ENCODE measurements around the gene NRG2.

Gene NRG2

DNA sequence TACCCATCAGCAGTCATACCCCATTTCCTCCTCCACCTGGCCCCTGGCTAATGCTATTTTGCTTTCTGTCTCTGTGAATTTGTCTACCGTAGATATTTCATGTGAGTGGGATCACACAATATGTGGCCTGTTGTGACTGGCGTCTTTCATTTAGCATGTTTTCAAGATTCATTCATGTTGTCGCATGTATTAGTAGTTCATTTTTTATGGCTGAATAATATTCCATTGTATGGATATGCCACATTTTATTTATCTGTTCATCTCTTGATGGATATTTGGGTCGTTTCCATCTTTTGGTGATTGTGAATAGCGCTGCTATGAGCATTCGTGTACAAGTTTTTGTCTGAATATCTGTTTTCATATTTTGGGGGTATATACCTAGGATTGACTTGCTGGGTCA, 213.6 kb downstream of the NRG2 start:
- DNase-seq: no peak

DNA sequence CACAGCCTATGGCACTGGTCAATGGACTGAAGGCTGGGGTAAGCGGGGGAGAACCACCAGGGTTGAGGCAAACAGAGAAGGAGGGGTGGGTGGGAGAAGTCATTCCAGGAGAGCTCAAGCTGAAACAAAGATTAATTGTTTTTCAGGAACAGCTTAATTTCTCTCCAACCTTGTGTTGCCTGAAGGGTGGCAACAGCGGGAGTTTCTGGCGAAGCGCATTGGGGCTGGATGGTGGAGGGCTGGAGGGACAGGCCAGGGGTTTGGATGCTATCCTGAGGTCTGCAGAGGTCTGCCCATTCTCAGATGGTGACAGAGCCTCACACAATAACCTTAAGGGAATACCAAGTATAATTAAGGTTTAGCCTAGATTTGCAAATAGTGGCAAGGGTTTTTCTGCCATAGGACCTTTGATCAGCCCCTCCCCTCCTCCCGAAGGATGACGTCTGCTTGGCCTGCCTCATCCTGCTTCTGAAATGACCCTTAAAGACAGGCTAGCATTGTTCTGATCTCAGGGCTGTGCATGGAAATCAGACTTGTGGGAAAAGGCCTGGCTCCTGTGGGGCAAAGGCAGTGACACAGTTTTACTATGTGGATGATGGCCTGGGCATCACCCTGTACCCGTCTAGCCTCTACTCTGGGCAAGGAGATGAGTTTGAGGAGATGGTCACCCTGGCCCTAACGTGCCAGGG, 214.7 kb downstream of the NRG2 start:
- no peak for DNase-seq

DNA sequence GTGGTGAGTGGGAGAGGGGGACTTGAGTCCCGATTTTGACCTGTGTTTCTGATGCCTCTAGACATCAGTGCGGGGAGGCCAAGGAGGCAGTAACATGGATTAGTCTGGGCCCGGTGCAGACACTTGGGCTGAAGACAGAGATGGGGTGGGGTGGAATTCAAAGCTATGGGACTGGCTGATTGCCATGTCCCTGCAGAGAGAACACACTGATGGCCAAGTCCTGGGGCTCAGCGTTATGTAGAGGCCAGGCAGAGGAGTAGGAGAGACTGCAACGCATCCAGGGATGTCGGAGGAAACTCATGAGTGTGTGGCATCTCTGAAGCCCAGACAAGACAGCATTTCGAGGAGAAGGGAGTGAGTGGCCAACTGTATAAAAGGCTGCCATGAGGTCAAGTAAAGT, 217.4 kb downstream of the NRG2 start:
- no peak for DNase-seq

DNA sequence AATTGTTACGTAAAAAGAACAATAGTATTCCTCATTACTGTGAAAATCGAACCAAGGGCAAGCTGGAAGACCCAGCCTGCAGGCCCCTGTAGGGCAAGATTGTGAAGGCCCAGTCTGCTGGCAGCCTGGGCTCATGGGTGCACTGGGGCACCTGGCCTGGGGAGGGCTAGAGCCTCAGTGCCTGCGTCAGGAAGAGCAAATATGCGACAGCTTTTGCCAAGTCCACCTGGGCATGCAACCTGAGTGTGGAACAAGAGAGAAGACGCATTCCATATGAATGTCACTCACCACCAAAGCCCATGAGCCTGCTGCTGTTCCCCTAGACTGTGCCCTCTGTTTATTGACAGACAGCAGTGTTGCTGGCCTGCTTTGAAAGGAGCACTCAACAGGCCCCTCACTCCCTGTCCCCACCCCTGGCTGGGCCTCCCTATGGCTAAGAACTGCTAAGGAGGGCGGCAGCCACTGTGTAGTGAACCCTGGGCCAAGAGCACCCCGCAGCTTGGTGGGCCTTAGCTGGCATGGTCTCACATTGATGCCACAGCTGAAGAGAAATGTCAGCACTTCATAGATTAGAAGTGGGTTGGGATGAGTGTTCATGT, 219.2 kb downstream of the NRG2 start:
- no peak for DNase-seq

DNA sequence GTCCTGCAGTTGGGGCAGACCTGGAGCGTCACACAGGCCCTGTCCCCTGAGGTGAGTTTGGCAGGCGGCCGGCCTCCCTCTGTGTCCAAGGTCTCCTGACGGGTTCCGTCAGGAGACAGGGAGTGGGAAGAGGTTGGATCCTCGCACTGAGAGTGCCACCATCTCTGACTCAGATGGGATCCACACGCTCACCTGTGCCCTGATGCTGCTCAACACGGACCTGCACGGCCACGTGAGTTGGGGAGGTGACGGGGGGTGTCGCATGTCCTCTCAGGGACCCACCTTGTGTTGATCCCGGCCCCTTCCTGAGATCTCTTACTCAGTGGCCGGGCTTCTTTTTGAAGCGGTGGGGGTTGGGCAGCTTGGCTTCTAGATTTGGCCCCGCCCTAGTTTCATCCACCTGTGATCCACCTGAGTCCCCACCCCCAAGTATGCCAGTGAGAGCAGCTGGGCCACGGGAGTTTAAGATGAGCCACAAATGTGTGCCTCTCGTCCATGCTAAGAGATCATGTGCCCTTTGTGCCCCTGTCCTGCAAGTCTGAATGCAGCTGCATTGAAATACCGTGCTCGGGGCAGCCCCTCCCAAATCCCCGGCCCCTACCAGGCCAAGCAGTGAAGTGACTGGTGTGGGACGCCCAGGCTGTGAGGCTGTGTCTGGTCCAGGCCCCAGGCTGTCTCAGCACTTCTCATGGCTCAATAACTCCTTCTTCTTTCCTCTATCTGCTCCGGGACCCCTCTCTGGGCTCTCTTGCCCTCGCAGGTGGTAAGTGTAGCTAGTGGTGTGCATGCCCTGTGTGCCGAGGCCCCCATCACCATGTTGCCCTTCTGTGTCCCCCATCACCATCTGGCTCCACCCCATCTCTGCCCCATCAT, 220.3 kb downstream of the NRG2 start:
- DNase-seq: no peak

DNA sequence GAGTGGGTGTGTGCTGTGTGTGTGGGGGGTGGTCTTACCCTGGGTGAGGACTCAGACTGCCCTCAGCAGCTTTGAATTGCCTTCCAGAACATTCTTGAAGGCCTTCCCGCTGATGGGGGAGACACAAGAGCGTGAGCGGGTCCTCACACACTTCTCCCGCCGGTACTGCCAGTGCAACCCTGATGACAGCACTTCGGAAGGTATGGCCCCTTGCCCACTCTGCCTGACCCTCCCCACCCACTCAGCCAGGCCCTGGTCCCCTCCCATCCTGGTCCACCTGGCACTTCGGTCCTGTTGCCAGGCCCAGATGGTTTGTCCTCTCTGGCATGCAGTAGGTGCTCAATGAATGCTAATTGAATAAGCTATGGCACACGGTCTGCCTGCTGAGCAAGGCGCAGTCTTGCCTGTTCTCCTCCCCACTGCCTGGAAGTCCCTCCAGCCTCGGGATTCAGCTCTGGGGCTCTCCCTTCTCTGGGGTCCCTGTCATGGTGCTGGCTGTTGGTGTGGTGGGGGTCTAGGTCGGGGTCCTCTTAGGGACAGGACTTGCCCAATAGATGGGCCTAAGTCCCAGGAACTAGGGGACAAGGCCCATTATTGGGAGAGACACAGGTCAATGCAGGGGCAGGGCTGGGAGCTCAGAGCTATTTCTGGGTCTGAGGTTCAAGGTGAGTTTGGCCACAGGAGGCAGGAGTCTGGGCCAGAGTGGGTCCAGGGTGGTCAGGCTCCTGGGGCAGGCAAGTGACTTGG, 221.1 kb downstream of the NRG2 start:
- DNase-seq: no peak

DNA sequence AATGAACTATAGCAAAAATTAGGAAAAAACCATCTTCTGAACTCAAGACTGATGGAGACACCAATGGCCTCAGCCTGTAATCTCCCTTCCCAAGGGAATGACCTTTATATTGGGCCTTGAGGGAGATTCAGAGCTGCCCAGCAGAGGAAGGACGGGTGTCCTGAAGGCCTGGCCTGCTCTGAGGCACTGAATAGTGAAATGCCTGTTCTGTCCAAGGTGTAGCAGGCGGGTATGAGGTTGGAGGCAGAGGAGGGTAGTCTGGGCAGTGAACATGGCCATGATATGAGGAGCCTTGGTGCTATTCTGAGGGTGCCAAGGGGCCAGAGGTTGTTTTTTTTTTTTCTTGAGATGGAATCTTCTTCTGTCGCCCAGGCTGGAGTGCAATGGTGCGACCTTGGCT, 222.5 kb downstream of the NRG2 start:
- DNase-seq: no peak

DNA sequence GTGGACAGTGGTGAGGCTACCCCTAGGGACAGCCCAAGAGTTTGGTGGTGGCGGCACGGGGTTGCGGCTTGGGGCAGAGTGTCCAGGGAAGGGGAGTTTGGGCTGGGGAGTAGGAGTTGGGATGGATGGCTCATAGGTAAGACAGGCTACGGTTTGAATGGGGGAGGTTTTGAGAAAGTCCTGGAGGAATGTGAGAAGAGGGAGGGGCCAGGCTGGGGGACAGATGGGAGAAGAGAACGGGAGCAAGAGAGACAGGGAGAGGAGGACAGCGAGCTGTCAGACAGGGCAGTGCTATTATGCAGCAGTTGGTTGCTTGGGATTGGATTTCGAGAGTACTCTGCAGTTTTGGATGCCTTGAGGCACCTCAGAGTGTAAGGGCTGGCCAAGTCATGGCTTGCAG, 223.0 kb downstream of the NRG2 start:
- DNase-seq: no peak

DNA sequence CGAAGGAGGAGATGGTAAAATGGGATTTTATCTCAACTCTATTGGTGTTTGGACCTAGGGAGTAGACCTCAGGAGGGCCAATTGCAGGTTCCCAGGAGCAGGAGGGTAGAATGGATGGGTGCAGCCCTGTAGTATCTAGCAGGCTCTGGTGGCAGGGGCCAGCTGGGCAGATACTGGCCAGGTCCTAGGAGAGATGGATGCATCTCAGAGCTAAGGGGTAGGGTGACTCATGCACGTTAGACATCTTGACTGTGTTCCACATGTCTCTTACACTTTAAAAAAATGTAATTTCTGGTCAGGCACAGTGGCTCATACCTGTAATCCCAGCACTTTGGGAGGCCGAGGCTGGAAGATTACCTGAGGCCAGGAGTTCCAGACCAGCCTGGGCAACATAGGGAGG, 225.1 kb downstream of the NRG2 start:
- DNase-seq: no peak

DNA sequence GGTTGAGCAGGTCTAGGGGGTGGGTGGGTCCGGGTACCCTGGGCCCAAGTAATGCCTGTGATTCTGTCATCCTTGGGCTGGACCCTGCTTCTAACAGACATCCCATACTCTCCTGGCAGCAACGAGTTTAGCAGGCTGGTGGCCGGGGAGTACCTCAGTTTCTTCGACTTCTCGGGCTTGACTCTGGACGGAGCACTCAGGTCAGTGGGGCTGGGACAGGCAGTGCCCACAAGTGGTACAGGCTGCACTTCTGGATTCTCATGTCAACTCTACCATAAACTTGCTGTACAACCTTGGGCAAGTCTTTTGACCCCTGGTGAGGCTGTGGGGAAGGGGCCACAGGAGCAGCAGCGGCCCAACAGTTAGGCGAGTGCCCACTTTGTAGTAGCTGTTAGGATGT, 225.7 kb downstream of the NRG2 start:
- no peak for DNase-seq

DNA sequence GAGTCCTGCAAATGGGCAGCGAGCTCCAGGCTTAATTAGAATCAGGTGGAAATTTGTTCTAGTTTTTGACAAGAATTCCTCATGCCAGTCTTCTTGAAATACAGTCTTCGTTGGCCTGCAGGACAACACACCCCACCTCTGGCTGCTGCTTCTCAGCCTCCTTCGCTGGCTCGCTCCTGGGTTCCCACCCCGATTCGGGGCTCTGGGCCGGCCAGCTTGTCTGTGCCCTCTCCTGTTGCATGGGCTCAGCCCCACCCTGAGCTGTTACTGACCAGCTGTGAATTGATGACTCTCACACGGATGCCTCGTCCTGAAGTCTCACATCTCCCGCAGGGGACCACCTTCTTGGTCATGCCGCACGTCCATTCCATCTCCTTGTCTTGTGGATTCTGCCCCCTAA, 226.5 kb downstream of the NRG2 start:
- no peak for DNase-seq

DNA sequence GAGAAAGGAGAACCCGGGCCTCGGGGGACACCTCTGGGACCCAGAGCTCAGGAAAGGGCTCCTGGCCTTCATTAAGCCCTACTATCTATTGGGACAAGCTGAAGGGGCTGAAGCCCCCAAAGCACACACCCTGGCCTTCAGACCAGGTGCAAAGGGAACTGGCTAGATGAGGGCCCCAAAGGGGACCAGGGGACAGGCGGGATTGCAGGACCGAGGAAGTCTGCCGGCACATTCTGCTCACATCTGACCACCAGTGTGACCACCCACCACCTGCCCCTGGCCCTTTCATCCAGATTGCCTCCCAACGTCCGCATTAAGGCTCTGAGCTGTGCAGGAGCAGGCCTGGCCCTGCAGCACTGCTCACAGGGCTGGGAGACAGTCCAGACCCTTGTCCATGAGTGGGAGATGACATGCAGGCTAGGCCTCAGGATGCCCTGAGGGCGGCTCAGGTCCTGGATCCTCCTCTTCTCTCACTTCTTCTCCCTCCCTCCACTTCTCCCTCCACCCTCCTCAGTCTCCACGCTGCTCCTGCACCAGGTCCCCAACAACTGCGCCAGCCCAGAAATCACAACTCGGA, 228.3 kb downstream of the NRG2 start:
- DNase-seq: no peak

DNA sequence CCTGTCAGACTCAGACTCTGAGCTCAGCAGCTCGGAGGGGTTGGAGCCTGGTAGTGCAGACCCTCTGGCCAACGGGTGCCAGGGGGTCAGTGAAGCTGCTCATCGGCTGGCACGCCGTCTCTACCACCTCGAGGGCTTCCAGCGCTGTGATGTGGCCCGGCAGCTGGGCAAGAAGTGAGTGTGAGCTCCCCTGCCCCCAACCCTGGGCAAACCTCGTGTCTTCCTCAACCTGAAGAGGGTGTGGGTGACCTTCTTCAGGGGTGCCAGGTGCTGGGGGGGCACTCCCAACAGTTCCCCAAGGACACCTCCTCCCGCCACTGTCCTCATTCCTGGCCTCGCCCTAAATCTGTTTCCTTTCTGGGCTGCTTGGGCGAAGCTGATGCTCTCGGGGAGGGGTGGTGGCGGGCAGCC, 228.9 kb downstream of the NRG2 start:
- no peak for DNase-seq

DNA sequence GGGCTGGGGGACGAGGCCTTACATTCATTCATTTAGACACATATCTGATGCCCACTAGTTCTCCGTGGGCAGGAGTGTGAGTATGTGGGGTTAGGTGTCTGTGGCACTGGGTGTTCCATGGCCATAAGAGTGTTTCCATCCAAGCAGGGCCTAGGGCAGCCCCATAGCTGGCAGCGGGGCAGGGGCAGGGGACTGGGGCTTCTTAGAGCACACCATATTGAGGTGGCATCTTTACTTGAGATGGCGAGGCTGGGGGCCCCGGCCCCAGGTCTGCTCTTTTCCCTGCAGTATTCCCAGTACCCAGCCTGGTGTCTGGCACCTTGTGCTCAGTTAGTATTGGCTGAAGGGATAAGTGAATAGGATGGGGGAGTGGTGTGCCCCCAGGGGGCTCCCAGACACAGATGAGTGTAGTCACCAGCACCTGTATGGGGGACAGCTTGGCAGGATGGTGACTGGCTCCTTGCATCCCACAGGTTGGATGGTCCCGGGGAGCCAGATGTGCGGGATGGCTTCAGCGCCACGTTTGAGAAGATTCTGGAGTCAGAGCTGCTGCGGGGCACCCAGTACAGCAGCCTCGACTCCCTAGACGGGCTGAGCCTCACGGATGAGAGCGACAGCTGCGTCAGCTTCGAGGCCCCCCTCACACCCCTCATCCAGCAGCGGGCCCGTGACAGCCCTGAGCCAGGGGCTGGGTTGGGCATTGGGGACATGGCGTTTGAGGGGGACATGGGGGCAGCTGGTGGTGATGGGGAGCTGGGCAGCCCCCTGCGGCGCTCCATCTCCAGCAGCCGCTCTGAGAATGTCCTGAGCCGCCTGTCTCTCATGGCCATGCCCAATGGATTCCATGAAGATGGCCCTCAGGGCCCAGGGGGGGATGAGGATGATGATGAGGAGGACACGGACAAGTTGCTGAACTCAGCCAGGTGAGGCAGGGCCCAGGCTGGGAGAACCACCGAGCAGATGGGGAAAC, 230.0 kb downstream of the NRG2 start:
- DNase-seq: no peak

DNA sequence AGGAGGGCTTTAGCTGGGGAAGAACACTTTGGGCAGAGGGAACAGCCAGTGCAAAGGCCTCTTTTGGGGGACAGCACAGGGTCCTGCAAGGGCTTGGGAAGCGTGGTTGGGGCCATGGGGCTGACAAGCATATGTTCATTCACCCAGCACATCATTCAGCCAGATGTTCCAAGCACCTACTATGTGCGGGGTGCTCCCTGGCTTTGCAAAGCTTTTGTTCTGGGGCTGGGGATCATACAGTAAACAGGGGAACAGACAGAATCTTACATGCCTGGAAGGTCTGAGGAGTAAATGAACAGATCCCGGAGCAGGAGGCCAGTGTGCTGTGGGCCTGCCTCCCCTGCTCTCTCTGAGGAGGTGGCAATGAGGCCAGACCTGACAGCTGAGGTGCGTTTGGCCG, 230.8 kb downstream of the NRG2 start:
- no peak for DNase-seq

DNA sequence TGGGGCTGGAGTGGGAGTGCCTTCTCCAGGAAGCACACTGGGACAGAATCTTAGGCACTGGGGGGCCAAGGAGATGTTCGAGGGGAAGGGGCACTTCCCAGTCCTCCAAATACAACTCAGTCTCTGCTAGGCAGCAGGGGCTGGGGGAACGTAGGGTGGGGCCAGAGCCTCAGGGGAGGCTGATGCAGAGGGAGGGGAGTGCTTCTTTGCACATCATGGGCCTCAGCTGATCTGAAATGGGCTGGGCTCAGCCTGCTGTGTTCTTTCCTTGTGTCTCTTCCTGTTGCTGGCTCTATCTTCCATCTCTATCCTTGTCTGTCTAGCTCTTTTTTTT, 231.9 kb downstream of the NRG2 start:
- DNase-seq: no peak

DNA sequence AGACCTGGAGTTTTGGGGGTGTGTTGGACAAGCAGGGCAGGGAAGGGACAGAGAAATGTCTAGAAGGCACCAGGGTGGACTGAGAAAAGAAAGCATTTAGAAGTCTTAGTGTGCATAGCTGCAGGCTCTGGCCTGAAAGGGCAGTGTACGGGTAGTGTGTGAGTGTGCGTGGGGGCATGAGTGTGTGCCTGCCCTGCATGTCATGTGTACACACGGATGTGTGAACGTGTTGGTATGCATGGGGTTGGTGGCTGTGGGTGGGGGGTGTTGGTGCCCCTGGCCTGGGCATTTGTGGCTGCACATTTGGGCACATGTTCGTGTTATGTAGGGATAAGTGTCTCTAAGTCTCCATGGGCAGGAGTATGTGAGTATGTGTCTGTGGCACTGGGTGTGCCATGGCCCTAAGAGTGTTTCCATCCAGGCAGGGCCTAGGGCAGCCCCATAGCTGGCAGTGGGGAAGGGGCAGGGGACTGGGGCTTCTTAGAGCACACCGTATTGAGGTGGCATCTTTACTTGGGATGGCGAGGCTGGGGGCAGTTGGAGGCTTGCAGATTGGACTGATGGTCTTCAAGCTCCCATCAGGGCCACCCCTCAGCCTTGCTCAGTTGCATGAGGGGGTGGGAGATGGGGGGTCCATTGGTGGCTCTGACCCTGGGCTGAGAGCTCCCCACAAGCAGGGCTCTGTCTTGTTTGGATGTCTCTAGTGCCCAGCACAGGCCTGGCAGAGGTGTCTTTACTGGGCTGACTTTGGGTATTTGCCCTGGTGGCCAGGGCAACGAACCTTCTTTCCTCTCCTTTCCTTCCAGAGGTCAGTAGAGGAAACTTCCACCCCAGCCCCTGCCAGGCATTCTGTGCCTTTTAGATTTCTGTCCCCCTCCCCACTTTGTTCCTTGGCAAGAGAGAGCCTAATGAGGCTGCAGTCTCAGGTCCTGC, 232.5 kb downstream of the NRG2 start:
- no peak for DNase-seq

DNA sequence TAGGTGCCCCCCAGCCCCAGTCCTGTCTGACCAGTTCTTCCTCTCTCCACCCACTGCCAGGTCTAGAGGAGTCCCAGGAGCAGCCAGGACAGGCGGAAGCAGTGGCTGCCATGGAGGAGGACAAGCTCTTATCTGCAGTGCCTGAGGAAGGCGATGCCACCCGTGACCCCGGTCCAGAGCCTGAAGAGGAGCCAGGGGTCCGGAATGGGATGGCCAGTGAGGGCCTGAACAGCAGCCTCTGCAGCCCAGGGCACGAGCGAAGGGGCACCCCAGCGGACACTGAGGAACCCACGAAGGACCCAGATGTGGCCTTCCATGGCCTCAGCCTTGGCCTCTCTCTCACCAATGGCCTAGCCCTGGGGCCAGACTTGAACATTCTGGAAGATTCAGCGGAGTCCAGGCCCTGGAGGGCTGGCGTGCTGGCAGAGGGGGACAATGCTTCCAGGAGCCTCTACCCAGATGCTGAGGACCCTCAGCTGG, 233.7 kb downstream of the NRG2 start:
- no peak for DNase-seq

DNA sequence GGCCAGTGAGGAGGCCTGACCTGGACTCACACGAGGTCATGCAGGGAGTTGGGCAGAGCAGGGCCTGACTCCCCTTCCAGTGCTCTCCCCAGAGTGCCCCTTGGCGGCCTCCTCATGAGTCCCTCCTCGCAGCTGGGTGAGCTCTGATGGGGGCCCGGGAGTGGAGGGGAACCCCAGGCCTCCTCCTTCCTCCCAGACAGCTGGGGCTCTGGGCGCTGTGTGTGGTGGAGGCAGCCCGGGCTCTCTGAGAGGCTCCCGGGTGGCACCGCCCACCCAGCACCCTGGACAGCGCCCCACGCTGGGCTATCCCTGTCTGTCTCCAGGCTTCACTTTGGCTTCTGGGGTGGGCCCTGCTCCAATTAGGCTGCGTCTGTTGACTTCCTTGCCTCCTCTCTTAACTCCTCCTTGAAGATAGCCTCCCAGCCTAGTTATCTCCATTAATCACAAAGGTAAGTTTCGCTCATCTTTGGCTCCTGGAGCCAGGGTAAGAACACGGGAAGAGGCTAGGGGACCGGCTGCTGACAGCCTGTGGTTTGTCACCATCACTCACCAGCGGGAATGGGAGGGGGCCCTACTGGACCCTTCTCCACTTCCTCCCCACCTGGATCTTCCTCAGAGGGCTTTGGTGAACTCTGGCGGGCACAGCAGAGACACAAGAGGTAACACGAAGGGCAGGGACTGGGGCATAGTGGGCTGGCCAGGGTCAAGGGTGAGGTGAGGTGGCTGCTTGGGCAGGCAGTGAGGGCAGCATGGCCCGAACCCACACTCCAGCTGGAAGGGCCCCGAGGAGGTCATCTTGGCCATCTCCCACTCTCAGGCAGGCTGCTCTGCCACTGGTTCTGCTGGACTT, 234.4 kb downstream of the NRG2 start:
- peak; percentile 14 for DNase-seq

DNA sequence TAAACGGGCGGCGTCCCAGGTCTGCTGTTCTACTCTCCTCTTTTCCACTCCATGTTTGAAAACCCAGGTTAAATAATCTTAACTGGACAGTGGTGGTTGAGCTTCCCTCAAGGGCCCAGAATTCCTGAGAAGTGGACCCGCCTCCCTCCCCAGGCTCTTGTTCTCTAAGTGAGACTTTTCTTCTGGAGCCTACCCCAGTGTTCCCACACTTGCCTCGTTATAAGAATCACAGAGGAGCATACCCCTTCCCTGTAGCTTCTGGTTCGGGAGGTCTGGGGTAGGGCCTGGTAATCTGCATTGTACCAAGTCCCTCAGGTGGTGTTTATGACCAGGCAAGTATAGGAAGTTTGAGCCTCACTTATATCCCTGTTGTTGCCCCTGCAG, 235.5 kb downstream of the NRG2 start:
- DNase-seq: no peak
